GM21825 (cell line): ENCODE measurements around the gene BTNL9.
"Not testable (repeated sequence)": the region's sequence is repeated elsewhere in the genome, so short reads cannot be mapped to it uniquely, and the experiment has no call there.

Source experiments
- ATAC-seq: cut with Tn5 transposase; IDR thresholded peaks from one replicate; pipeline ENCODE4 v1.9.1; 2021; ENCODE audit warnings: mild to moderate bottlenecking, moderate library complexity; ENCODE audit not compliant: unreplicated experiment

The BTNL9 gene

GRCh38 chr5:181039931-181040630, at the start of gene BTNL9:
BTNL9 (plus strand) TSS chr5:181040266; CDS start chr5:181045490, 5,224 bp downstream.
- ATAC-seq = no peak

- no peak for ATAC-seq
Measured at GRCh38 chr5:180990882-180991242, 49.2 kb upstream of the BTNL9 start.

- no peak for ATAC-seq
Measured at GRCh38 chr5:181001947-181002346, 38.1 kb upstream of the BTNL9 start.

GRCh38 chr5:181005791-181006190, 34.3 kb upstream of the BTNL9 start:
- ATAC-seq = no peak

- no peak for ATAC-seq
Measured at GRCh38 chr5:181008136-181008535, 31.9 kb upstream of the BTNL9 start.

- ATAC-seq = not testable (repeated sequence)
Measured at GRCh38 chr5:181010018-181010417, 30.0 kb upstream of the BTNL9 start.

- ATAC-seq = not testable (repeated sequence)
Measured at GRCh38 chr5:181014654-181015053, 25.4 kb upstream of the BTNL9 start.

GRCh38 chr5:181017448-181017847, 22.6 kb upstream of the BTNL9 start:
- ATAC-seq = not testable (repeated sequence)

- ATAC-seq = no peak
Measured at GRCh38 chr5:181020688-181021087, 19.4 kb upstream of the BTNL9 start.

- ATAC-seq = no peak
Measured at GRCh38 chr5:181024245-181025064, 15.6 kb upstream of the BTNL9 start.

GRCh38 chr5:181027452-181028031, 12.5 kb upstream of the BTNL9 start:
- ATAC-seq = no peak

- ATAC-seq = no peak
Measured at GRCh38 chr5:181028032-181028819, 11.8 kb upstream of the BTNL9 start.

- no peak for ATAC-seq
Measured at GRCh38 chr5:181031716-181032115, 8.3 kb upstream of the BTNL9 start.

GRCh38 chr5:181035991-181036815, 3.9 kb upstream of the BTNL9 start:
- ATAC-seq = no peak

- no peak for ATAC-seq
Measured at GRCh38 chr5:181036816-181037364, 3.2 kb upstream of the BTNL9 start.

- ATAC-seq = no peak
Measured at GRCh38 chr5:181037365-181037861, 2.7 kb upstream of the BTNL9 start.

GRCh38 chr5:181039471-181039870, 595 bp upstream of the BTNL9 start:
- ATAC-seq = no peak

GRCh38 chr5:181040631-181040945, 522 bp downstream of the BTNL9 start:
- no peak for ATAC-seq

GRCh38 chr5:181041043-181041442, 977 bp downstream of the BTNL9 start:
- no peak for ATAC-seq
